ENCODE measurements around the gene MAGI2.

DNA sequence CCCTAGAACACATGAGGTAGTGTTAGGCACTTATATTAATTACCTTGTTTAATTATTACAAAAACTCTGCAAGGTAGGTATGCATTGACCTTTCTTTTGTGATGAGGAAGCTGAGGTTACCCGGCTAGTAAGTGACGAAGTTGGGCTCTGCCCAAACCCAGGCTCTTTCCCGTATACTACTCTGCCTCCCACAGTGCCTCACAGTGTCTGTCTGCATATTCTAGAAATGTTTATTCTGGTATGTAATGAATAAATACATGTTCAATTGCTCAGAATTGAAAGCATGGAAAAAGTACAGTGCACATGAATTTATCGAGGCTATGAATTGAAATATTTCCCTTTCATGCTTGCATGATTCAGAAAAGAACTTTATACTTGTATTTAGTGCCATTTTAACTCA lies 1350.0 kb downstream of the MAGI2 start:
- TF ChIP-seq, protein P1, sequence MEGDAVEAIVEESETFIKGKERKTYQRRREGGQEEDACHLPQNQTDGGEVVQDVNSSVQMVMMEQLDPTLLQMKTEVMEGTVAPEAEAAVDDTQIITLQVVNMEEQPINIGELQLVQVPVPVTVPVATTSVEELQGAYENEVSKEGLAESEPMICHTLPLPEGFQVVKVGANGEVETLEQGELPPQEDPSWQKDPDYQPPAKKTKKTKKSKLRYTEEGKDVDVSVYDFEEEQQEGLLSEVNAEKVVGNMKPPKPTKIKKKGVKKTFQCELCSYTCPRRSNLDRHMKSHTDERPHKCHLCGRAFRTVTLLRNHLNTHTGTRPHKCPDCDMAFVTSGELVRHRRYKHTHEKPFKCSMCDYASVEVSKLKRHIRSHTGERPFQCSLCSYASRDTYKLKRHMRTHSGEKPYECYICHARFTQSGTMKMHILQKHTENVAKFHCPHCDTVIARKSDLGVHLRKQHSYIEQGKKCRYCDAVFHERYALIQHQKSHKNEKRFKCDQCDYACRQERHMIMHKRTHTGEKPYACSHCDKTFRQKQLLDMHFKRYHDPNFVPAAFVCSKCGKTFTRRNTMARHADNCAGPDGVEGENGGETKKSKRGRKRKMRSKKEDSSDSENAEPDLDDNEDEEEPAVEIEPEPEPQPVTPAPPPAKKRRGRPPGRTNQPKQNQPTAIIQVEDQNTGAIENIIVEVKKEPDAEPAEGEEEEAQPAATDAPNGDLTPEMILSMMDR (IDR thresholded peaks at IDR 0.05), result no peak
- no peak for TF ChIP-seq POLR2A (IDR thresholded peaks at IDR 0.05)

Data from ovary (tissue), 3 donors.